Mononuclear cell (primary cell): Measurements from ENCODE around the gene LNP1. TPM values are rescaled to one million over a fixed set of nuclear protein-coding genes. Genes with fewer than 3 reads are reported as not detected.
"Not testable (repeated sequence)": the region's sequence is repeated elsewhere in the genome, so short reads cannot be mapped to it uniquely, and the experiment has no call there.

Source experiments
- H3K27me3 ChIP-seq: 2 replicates; pipeline ENCODE4 v1.6.0; 2011; ENCODE audit warnings: low read length, control low read depth; ENCODE audit not compliant: insufficient read depth
- H3K4me1 ChIP-seq: 2 replicates; pipeline ENCODE4 v1.5.1; 2011; ENCODE audit warnings: mild to moderate bottlenecking, low read length, control low read depth; ENCODE audit not compliant: insufficient read depth
- H3K4me3 ChIP-seq: 2 replicates; pipeline ENCODE4 v1.5.1; 2011; ENCODE audit warnings: mild to moderate bottlenecking, low read length, moderate library complexity
- H3K9me3 ChIP-seq: 2 replicates; pipeline ENCODE4 v1.5.1; 2011; ENCODE audit warnings: low read depth, mild to moderate bottlenecking, control low read depth, low read length
- total RNA-seq: library from RNA; depleted of rRNA; stranded (reverse); fragments of >200 nt; gene quantifications from one replicate; pipeline ENCODE4 v1.2.3, GENCODE V29; 2012

The LNP1 gene
- total RNA-seq, 1 donor, result 1.7 TPM

DNA sequence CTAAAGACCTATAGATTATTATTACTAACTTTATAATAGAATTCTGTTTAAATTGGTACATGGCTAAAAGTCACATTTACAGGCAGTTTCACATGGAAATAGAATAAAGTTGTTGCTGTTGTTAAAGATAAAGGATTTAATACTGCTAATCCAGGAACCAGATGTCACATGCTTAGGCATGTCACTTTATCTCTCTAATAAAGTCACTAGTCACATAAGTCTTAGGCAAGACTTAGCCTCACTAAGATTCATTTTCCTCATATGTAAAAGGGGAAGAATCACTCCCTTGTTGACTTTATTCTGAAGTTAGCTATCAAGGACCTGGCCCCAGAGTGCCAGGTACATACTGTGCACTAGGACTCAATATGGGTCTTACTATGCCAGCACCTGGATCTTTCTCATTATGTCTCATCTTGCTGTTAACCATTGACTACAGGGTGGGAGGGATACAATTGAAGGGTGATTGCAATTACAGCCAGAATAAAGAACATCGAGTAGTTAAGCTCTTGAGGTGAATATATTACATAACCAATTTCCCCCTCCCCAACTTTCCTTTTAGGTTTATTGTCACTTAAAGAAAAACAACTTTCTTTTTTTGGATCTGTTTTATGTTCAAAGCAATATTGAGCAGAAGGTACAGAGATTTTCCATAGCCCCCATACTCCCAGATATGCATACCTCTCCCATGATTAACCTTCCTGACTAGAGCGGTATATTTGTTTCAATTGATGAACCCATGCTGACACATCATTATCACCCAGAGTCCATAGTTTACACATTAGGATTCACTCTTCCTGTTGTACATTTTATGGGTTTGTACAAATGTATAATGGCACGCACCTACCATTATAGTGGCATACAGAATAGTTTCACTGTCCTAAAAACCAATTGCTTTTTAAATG, 36.6 kb downstream of the LNP1 start:
- H3K4me1 ChIP-seq, result no peaks in the 10 kb centered on the region
- H3K4me3 ChIP-seq, result no peak overlapping the region
- H3K9me3 ChIP-seq, result no peaks in the 10 kb centered on the region

DNA sequence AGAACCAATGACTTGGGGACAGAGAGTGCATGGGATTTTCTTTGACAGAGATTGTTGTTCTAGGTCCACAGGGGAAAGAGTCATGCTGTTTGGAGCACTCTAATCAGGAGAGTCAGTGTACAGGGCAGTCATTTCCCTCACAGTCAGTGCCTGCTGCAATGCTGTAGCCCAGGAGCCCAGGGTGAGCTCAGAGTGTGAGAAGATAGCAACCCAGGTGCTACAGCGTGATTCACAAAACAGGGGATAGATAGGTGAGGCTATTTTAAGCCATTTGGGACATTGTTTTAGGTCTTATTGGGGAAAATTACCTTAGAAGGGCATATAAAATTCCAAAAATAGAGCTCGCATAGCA, 37.3 kb downstream of the LNP1 start:
- Histone ChIP-seq H3K27me3 (no peaks in the 10 kb centered on the region), H3K9me3 (no peaks in the 10 kb centered on the region), H3K4me3 (no peak overlapping the region), H3K4me1 (no peaks in the 10 kb centered on the region)

More for the DNA sequence above, 36.6 kb downstream of the LNP1 start:
- no peaks in the 10 kb centered on the region for H3K27me3 ChIP-seq

DNA sequence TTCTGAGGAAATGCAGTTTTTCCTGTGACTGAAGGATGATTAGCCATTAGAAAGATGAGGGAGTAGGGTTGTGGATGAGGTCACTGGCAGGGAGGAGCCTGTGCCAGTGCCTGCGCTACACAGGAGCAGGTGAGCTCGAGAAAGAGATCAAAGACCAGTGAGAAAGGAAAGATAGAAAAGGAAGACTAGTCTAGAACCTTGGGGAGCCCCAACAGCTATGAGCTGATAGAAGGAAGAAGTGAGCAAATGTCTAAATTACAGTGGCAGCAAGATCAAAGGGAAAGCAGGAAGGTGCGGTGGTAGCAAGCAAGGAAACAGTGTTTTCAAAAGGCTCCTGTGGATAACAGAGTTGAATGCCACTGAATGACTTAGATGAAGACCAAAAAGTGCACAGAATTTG, 39.6 kb downstream of the LNP1 start:
- H3K4me1 ChIP-seq, result no peaks in the 10 kb centered on the region

DNA sequence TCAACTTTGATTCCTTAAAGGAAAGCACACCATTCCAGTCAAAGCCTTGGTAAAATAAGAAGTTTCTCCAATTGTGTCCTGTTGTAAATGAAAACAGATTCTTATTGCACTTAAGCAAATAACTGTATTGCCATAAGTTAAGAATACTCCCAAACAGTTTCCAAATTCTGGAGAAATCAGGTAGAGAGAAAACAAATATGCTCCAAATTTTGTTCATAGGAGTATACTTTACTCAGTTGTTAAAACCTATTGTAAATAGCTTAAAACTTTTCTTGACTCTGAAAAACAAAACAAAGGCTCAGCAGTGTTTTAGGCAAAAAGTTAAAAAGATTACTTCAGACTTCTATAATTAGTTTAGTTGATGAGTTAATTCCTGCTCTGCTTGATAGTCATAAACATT, 42.4 kb downstream of the LNP1 start:
- Histone ChIP-seq H3K4me3 (no peak overlapping the region), H3K9me3 (no peaks in the 10 kb centered on the region), H3K27me3 (no peaks in the 10 kb centered on the region), H3K4me1 (no peaks in the 10 kb centered on the region)

More for the DNA sequence above, 39.6 kb downstream of the LNP1 start:
- no peaks in the 10 kb centered on the region for H3K27me3 ChIP-seq
- no peaks in the 10 kb centered on the region for H3K9me3 ChIP-seq
- H3K4me3 ChIP-seq, result no peak overlapping the region

- H3K9me3 ChIP-seq, H3K4me1 ChIP-seq, H3K4me3 ChIP-seq, H3K27me3 ChIP-seq: not testable (repeated sequence)
Measured at GRCh38 chr3:100447067-100447466, 45.7 kb downstream of the LNP1 start.

DNA sequence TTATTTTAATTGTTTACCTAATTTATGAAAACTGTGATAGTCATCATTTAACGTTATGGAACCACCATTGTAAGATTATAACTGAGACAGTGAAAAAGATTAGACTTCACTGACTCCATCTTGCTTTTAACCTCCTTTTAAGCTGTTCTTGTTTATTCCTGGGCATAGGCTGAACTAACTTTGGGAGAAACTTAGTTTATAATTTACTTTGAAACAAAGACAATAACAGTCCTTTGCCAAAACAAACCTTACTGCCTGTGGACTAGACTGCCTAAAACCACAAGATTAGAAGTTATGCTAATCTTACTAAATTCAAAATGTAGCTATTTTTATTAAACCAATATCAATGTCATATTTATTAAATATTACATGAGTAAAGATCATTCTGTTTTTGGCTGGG, 46.7 kb downstream of the LNP1 start:
- no peaks in the 10 kb centered on the region for H3K27me3 ChIP-seq
- no peaks in the 10 kb centered on the region for H3K4me1 ChIP-seq
- no peak overlapping the region for H3K4me3 ChIP-seq
- no peaks in the 10 kb centered on the region for H3K9me3 ChIP-seq

DNA sequence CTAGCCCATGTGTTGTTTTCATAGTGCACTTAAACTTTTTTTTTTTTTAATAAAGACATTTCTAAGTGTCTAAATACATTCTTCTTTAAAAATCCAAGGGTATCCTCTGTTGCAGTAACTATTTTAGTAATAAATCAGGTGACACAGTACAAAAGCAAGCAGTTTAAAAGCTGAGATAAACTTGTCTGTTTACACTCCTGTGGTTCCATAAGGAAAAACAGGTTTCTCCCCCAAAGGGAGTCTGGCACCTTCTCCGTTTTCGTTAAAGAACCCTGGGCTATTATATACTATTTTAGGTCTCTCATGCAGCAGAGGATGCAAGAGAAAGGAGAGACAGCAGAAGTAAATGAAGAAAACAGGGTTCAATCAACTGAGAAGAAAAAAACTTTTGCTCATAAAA, 47.9 kb downstream of the LNP1 start:
- H3K4me3 ChIP-seq, result no peak overlapping the region

GRCh38 chr3:100454677-100455076, 53.3 kb downstream of the LNP1 start:
- H3K4me3 ChIP-seq, result no peak overlapping the region
- H3K4me1 ChIP-seq, result no peaks in the 10 kb centered on the region
- H3K9me3 ChIP-seq, result no peaks in the 10 kb centered on the region
- H3K27me3 ChIP-seq, result no peaks in the 10 kb centered on the region

More for the DNA sequence above, 47.9 kb downstream of the LNP1 start:
- H3K27me3 ChIP-seq, result no peaks in the 10 kb centered on the region
- no peaks in the 10 kb centered on the region for H3K9me3 ChIP-seq
- H3K4me1 ChIP-seq, result no peaks in the 10 kb centered on the region

GRCh38 chr3:100455841-100456550, 54.7 kb downstream of the LNP1 start:
- Histone ChIP-seq H3K9me3 (no peaks in the 10 kb centered on the region), H3K4me3 (no peak overlapping the region), H3K4me1 (no peaks in the 10 kb centered on the region), H3K27me3 (no peaks in the 10 kb centered on the region)

GRCh38 chr3:100456745-100457144, 55.4 kb downstream of the LNP1 start:
- Histone ChIP-seq H3K4me3 (no peak overlapping the region), H3K9me3 (no peaks in the 10 kb centered on the region)

GRCh38 chr3:100457811-100458210, 56.5 kb downstream of the LNP1 start:
- Histone ChIP-seq H3K4me1 (no peaks in the 10 kb centered on the region), H3K4me3 (no peak overlapping the region)

More at GRCh38 chr3:100456745-100457144, 55.4 kb downstream of the LNP1 start:
- Histone ChIP-seq H3K4me1 (no peaks in the 10 kb centered on the region), H3K27me3 (no peaks in the 10 kb centered on the region)

GRCh38 chr3:100458814-100459213, 57.5 kb downstream of the LNP1 start:
- H3K9me3 ChIP-seq, result no peaks in the 10 kb centered on the region
- no peaks in the 10 kb centered on the region for H3K4me1 ChIP-seq
- H3K27me3 ChIP-seq, result no peaks in the 10 kb centered on the region
- no peak overlapping the region for H3K4me3 ChIP-seq

More at GRCh38 chr3:100457811-100458210, 56.5 kb downstream of the LNP1 start:
- H3K9me3 ChIP-seq, result no peaks in the 10 kb centered on the region
- H3K27me3 ChIP-seq, result no peaks in the 10 kb centered on the region

DNA sequence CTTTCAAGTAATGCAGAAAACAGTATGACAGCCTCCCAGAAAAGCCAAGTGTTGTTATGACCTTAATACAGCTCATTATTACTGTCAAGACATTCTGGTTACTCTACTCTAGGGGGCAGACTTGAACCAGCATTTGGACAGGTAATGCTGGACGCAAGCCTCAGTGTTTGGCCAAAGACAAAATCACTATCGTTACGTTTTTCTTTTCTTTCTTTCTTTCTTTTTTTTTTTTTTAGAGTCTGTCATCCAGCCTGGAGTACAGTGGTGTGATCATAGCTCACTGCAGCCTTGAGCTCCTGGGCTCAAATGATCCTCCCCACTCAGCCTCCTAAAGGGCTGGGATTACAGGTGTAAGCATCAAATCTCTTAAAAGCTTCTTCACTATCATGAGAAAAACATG, 61.7 kb downstream of the LNP1 start:
- peaks cover 10% of the 10 kb centered on the region for H3K4me1 ChIP-seq
- no peaks in the 10 kb centered on the region for H3K27me3 ChIP-seq
- H3K9me3 ChIP-seq, result no peaks in the 10 kb centered on the region
- H3K4me3 ChIP-seq, result no peak overlapping the region

- Histone ChIP-seq H3K4me1 (peaks cover 10% of the 10 kb centered on the region), H3K9me3 (no peaks in the 10 kb centered on the region), H3K27me3 (no peaks in the 10 kb centered on the region)
Measured at GRCh38 chr3:100463646-100464155, 62.4 kb downstream of the LNP1 start.

More at GRCh38 chr3:100463646-100464155, 62.4 kb downstream of the LNP1 start:
- H3K4me3 ChIP-seq, result no peak overlapping the region
